Effector memory CD8-positive, alpha-beta T cell (primary cell): Measurements from ENCODE around the gene KMT5B.

Source experiments
- ATAC-seq: fragments of 150-1000 bp; cut with Tn5 transposase; replicated peaks from 2 replicates; pipeline ENCODE4 v1.10.0; 2021; ENCODE audit warnings: mild to moderate bottlenecking, moderate library complexity
- DNase-seq, 3 experiments: peaks; one replicate each; pipeline ENCODE4 v3.0.0; 2021
- H3K27ac Mint-ChIP-seq, 2 donors: one replicate each; pipeline ENCODE4 v1.8.0; 2022; ENCODE audit warnings: mild to moderate bottlenecking in 2 of 2, mixed read lengths in 2 of 2, moderate library complexity in 2 of 2
- H3K27me3 Mint-ChIP-seq, 2 donors: one replicate each; pipeline ENCODE4 v1.8.0; 2022; ENCODE audit warnings: mixed read lengths in 2 of 2
- H3K36me3 Mint-ChIP-seq: one replicate; pipeline ENCODE4 v1.8.0; 2022; ENCODE audit warnings: mild to moderate bottlenecking, moderate library complexity, mixed read lengths; ENCODE audit not compliant: insufficient read depth
- H3K4me1 Mint-ChIP-seq, 2 donors: one replicate each; pipeline ENCODE4 v1.8.0; 2022; ENCODE audit warnings: low read depth in 2 of 2, mixed read lengths in 2 of 2
- H3K4me3 Mint-ChIP-seq, 2 donors: one replicate each; pipeline ENCODE4 v1.8.0; 2022; ENCODE audit warnings: mild to moderate bottlenecking in 2 of 2, mixed read lengths in 2 of 2, moderate library complexity in 2 of 2
- H3K9me3 Mint-ChIP-seq, 2 donors: one replicate each; pipeline ENCODE4 v1.8.0; 2022; ENCODE audit warnings: mixed read lengths in 2 of 2

The KMT5B gene

DNA sequence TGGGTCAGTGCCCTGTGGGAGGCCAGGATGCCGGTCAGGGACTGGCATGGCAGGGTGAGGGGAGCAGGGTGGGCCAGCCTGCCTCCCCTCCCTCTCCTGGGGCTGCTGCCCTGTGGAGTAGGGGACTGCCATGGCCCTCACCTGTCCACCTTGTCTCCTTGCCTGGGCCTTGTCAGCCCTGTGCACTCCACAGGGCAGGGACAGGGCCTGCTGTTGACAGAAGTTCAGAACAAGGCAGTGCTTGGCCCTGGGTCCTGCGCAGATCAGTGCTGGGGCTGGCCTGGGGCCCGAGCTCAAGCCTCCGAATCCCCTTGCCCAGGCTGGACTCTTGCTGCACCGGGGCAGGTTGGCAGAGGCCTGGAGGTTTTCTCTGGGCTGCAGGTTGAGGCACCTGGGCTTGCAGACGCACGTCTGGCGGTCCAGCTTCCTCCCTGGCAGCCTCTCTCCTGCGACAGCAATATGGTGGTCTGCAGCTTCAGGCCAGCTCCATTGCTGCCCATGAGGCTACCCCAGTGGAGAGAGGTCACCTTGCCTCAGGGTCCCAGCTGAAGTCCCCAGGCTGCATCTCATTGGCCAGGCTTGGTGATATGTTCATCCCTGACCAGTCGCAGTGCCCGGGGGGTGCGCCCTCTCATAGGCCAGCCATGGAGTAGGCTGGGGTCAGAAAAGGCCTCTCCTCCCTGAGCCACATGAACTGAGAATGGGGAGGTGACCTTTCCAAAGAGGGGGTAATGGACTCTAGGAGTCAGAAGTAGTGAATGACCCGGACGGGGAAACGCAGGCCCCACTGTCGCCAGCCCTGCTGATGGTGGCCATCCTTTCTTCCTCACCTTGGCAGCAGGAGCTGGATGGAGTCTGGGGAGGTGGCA is 70.4 kb downstream of the KMT5B start:
- Mint-ChIP-seq H3K36me3 (no peaks in the 10 kb centered on the region), H3K27me3 (no peaks in the 10 kb centered on the region), H3K27ac (peak overlapping the region in 1 of 2 donors; percentile 38), H3K9me3 (no peaks in the 10 kb centered on the region), H3K4me3 (peak overlapping the region in 1 of 2 donors; percentile 57), H3K4me1 (peaks cover 4 to 13% of the 10 kb centered on the region in 2 donors)
- ATAC-seq = peak; percentile 7
- DNase-seq = no peak

DNA sequence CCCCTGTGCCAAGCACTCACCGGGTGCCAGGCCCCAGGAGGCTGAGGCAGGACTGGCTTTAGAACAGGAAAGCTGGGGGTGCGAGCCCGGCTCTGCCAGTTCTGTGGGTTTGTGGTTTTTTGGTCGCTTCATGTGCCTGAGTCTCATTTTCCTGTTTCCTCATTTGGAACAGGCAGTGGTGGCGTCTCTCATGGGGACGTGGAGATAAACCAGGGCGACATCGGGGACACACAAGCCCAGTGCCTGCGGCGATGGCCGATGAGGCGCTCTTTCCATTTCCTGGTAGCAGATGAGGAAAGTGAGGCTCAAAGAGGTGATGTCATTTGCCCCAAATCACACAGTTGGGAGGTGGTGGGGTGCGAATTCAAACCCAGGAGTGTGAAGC is 71.1 kb downstream of the KMT5B start:
- Mint-ChIP-seq H3K9me3 (no peaks in the 10 kb centered on the region), H3K4me1 (peaks cover 4 to 13% of the 10 kb centered on the region in 2 donors), H3K27ac (peak overlapping the region; percentile 22 to 38), H3K4me3 (peak overlapping the region in 1 of 2 donors; percentile 57), H3K36me3 (no peaks in the 10 kb centered on the region), H3K27me3 (no peaks in the 10 kb centered on the region)
- peak in 1 of 3 experiments; percentile 7 for DNase-seq
- peak; percentile 59 for ATAC-seq

DNA sequence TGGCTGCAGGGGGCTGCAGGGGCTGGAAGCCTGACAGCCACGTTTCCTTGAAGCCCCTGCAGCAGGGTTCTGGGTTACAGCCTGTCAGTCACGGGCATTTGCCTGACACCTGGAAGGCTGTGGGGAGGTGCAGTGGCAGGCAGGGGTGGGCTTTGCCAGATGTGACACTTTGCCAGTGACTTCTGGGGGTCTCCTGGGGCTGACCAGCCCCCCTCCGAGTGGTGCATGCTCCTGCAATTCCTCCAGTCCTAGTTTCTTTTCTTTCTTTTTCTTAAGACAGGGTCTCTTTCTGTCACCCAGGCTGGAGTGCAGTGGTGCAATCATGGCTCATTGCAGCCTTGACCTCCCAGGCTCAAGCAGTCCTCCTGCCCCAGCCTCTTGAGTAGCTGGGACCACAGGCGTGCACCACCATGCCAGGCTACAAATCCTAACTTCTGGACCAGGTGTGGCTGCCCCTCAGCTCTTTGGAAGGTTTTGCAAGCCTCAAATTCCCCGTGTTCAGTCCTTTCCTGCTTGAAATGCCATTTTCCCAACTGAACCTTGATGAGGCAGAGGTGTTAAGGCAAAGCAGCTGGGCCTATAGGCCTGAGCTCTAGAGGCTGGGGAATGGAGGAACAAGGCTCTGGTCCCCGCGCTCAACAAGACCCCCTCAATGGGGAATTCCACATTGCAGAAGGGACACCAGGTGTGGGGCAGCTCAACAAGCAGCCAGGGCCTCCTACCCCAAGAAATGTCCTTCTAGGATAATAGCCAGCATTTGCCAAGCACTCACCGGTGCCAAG is 71.7 kb downstream of the KMT5B start:
- H3K4me3 Mint-ChIP-seq = peak overlapping the region in 1 of 2 donors; percentile 57
- no peaks in the 10 kb centered on the region for H3K9me3 Mint-ChIP-seq
- peak overlapping the region; percentile 22 to 38 for H3K27ac Mint-ChIP-seq
- peaks cover 4 to 13% of the 10 kb centered on the region in 2 donors for H3K4me1 Mint-ChIP-seq
- H3K36me3 Mint-ChIP-seq = no peaks in the 10 kb centered on the region
- no peak for DNase-seq
- H3K27me3 Mint-ChIP-seq = no peaks in the 10 kb centered on the region
- ATAC-seq = no peak

DNA sequence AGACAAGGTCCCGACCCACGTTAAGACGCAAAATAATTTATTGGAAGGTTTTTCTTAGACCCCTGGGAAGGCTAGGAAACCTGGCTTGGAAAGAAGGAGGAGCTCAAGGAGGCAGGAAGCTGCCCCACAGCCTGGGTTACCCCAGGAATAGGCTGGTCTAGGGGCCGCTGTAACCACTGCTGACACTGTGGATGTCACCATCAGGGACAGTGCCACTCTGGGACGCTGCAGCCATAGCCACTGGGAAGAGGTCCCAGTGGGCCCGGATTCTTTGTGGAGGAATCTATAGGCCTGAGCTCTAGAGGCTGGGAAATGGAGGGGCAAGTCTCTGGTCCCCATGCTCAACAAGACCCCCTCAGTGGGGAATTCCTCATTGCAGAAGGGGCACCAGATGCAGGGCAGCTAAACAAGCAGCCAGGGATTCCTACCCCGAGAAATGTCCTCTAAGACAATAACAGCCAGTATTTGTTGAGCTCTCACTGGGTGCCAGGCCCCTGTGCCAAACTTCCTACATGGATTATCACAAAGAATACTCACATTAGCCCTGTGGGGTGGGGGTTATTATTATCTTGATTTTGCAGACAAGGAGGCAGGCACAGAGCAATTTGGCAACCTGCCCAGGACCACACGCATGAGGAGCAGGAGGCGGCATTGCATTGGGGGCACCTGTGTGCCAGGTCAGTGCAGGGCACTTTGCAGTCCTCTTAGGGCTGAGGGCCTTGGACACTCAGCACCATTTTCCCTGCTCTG is 72.4 kb downstream of the KMT5B start:
- Mint-ChIP-seq H3K4me3 (no peak overlapping the region), H3K36me3 (no peaks in the 10 kb centered on the region), H3K9me3 (no peaks in the 10 kb centered on the region), H3K4me1 (peaks cover 4 to 13% of the 10 kb centered on the region in 2 donors), H3K27me3 (no peaks in the 10 kb centered on the region), H3K27ac (no peak overlapping the region)
- DNase-seq = no peak
- no peak for ATAC-seq

DNA sequence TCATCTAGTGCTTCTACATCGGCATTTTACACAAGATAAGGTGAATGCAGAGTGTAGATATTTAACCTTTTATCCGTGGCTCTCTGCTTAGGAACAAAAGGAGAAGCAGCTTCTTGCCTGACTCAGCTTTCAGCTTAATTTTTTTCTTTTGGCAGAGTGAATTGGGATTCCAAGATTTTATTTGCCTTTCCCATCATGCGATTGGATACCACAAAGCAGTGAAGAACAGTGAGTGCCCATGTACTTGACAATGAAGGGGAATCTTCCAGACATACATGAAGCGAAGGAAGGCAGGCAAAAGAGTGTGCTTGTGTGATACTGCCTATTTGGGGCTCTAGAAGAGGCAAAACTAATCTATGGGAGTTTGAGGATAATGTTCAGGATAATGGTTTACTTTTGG is 74.9 kb downstream of the KMT5B start:
- ATAC-seq (no peak), DNase-seq (no peak)
- Mint-ChIP-seq H3K4me1 (peaks cover 4 to 13% of the 10 kb centered on the region in 2 donors), H3K9me3 (no peaks in the 10 kb centered on the region), H3K4me3 (no peak overlapping the region), H3K36me3 (no peaks in the 10 kb centered on the region), H3K27me3 (no peaks in the 10 kb centered on the region), H3K27ac (peak overlapping the region in 1 of 2 donors; percentile 14)

DNA sequence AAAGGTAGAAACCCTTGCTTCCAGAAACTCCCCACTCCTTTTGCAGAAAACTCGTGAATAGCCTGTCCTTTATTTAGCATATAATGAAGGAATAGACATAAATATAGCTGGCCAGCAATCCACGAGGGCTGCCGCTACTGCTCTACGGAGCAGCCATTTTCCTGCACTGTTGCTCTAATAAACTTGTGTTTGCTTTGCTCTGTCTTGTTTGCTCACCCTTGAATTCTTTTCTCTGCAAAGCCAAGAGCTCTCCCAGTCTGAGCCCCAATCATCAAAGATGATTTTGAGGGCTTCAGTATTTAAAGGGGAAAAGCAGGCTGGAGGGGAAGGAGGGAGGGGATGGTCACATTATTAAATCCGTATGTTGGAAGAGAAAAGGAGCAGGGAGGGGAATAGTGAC is 75.3 kb downstream of the KMT5B start:
- Mint-ChIP-seq H3K4me3 (no peak overlapping the region), H3K27ac (peak overlapping the region in 1 of 2 donors; percentile 14), H3K27me3 (no peaks in the 10 kb centered on the region), H3K4me1 (peaks cover 4 to 13% of the 10 kb centered on the region in 2 donors), H3K36me3 (no peaks in the 10 kb centered on the region), H3K9me3 (peaks cover 0 to under 1% of the 10 kb centered on the region in 2 donors)
- DNase-seq (no peak), ATAC-seq (no peak)

DNA sequence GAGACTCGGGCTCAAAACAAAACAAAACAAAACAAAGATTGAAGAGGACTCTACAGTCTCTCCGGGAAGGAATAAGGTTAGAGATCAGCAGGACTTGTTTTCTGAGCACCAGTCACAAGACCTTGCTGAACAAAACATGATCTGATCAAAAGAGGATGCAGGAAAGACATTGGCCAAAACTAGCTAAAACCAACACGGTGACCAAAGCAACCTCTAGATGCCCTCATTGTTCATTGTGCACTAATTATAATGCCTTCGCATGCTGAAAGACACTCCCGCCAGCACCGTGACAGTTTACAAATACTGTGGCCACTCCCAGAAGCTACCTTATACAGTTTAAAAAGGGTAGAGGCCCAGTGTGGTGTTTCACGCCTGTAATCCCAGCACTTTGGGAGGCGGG is 76.2 kb downstream of the KMT5B start:
- no peak overlapping the region for H3K4me3 Mint-ChIP-seq
- DNase-seq (no peak), ATAC-seq (no peak)
- H3K9me3 Mint-ChIP-seq = peaks cover 7 to 9% of the 10 kb centered on the region in 2 donors
- H3K27me3 Mint-ChIP-seq = no peaks in the 10 kb centered on the region
- H3K4me1 Mint-ChIP-seq = peaks cover 6 to 7% of the 10 kb centered on the region in 2 donors
- no peak overlapping the region for H3K27ac Mint-ChIP-seq
- H3K36me3 Mint-ChIP-seq = no peaks in the 10 kb centered on the region

DNA sequence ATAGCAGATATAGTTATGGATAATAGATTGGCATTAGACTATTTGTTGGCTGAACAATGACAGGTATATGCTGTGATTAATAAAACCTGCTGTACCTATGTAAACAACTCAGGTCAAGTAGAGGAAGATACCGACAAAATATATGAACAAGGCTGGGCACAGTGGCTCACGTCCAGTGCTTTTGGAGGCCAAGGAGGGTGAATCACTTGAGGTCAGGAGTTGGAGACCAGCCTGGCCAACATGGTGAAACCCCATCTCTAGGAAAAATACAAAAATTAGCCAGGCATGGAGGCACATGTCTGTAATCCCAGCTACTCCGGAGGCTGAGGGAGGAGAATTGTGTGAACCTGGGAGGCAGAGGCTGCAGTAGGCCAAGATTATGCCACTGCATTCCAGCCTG is 77.9 kb downstream of the KMT5B start:
- DNase-seq (no peak), ATAC-seq (no peak)
- Mint-ChIP-seq H3K27me3 (peaks cover 0 to under 1% of the 10 kb centered on the region in 2 donors), H3K27ac (no peak overlapping the region), H3K4me1 (peaks cover 0 to 3% of the 10 kb centered on the region in 2 donors), H3K4me3 (no peak overlapping the region), H3K36me3 (no peaks in the 10 kb centered on the region), H3K9me3 (peaks cover 7 to 9% of the 10 kb centered on the region in 2 donors)

DNA sequence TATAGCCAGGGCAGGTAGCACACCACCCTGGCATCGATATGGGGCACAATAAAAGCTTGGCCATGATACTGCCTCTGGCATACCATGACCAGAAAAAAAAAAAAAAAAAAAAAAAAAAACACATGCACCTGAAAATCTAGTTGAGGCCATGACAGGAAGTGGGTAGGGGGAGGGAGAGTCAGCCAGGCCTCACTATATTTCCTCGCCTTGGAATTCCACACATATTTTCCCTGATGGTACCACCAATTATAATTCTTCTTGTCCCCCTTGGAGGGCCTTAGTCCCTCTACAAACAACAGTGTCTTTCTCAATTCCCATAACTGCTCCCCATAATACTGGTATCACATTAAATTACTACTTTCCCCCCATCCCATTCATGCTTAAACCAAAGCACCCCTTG is 79.3 kb downstream of the KMT5B start:
- H3K4me3 Mint-ChIP-seq = no peak overlapping the region
- peaks cover 0 to 3% of the 10 kb centered on the region in 2 donors for H3K4me1 Mint-ChIP-seq

DNA sequence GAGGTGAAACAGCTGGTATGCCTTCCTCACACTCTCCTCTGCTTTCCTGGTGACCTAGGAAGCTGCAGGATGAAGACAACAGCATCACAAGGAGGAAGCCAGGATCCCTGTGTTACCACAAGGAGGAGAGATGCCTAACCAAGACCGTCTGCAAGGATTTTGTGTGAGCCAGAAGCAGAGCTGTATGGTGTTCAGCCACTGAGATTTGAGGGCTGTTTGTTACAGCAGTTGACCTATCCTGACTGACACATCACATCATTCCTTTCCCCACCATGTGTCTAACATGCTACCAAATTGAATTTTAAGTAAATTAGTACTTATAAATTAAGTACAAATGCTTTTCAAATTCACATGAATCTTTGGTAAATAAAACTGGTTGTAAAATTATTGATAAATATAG is 83.0 kb downstream of the KMT5B start:
- Mint-ChIP-seq H3K4me1 (peaks cover 0 to 3% of the 10 kb centered on the region in 2 donors), H3K4me3 (no peak overlapping the region), H3K27ac (no peak overlapping the region), H3K27me3 (peaks cover 12 to 17% of the 10 kb centered on the region in 2 donors), H3K36me3 (peaks cover 5% of the 10 kb centered on the region), H3K9me3 (peaks cover 7 to 9% of the 10 kb centered on the region in 2 donors)
- DNase-seq = no peak
- no peak for ATAC-seq

More for the DNA sequence above, 79.3 kb downstream of the KMT5B start:
- Mint-ChIP-seq H3K36me3 (no peaks in the 10 kb centered on the region), H3K27ac (no peak overlapping the region), H3K27me3 (peaks cover 12 to 15% of the 10 kb centered on the region in 2 donors), H3K9me3 (peaks cover 7 to 9% of the 10 kb centered on the region in 2 donors)
- no peak for ATAC-seq
- DNase-seq = no peak

DNA sequence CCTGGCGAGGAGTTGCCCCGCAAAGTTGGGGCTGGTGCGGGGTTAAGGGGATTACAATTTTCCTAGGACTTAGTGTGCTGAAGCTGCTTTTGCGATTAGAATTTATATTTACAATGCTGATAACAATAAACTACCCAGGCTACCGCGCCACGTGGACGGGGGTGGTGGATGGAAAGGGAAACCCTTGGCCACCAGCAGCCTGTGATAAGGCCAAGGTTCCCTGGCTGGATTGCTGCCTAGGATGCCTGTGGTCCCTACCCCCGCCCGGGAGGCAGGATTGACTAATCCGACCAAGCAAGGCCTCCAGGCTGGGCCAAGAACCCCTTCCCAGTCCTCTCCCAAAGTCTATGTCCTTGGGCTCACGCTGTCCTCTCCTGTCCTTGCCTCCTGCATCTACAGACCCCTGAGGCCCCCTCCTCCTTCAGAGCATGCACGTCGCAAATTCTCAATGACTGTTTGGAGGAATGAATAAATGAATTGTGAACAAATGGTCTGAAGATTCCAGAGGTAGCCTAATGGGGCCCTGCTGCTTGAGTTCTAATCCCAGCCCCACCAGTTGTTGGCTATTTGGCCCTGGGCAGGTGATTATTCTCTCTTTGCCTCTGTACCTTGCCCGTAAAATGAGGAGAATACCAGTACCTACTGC is 84.3 kb downstream of the KMT5B start:
- DNase-seq (no peak), ATAC-seq (no peak)
- peaks cover 5% of the 10 kb centered on the region for H3K36me3 Mint-ChIP-seq
- peaks cover 12 to 17% of the 10 kb centered on the region in 2 donors for H3K27me3 Mint-ChIP-seq
- H3K27ac Mint-ChIP-seq = no peak overlapping the region
- peaks cover 0 to 3% of the 10 kb centered on the region in 2 donors for H3K4me1 Mint-ChIP-seq
- H3K9me3 Mint-ChIP-seq = peaks cover 7 to 9% of the 10 kb centered on the region in 2 donors
- H3K4me3 Mint-ChIP-seq = no peak overlapping the region

DNA sequence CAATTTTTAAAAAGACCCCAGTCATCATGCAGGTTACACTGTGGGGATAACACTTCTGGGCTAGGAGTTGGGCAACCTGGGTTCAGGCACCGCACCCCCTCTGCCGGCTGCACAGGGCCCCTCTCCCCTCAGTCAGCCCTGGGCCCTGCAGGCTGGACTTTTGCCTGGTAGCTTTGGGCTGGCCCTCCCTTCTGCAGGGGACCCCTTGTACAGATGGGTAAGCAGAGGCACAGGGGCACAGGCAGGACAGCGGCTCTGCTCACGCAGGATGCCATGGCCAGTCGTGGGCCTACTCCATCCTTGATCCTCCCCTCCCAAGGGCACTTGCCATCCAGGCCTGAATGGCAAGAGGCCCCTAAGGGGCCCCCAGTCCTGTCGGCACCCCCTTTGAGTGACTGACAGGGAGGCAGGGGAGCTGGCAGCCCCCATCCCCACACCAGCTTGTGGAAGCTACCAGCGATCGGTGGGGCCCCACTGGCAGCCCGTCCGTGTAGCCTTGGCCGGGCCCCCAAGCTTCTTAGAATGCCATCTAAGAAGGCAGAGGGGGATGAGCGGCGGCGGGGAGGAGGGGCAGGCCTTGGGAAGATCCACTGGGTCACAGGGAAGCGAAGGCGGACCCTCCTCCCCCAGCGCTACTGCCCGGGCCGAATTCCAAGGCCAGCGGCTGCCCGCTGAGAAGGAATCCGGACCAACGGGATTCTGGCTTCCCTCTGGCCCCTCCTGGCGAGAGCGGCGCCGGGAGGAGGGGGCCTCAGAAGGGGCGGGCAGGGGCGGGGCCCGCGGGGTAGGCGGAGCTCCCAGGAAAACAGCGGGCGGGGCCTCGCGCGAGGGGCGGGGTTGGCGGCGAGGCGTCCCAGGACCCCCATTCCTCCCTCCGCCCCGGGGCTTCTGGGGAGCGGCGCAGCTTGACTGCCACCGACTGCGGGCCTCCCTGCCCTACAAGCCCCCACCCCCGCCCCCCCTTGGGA is 85.1 kb downstream of the KMT5B start:
- peaks cover 5% of the 10 kb centered on the region for H3K36me3 Mint-ChIP-seq
- peaks cover 7 to 9% of the 10 kb centered on the region in 2 donors for H3K9me3 Mint-ChIP-seq
- H3K4me1 Mint-ChIP-seq = peaks cover 0 to 3% of the 10 kb centered on the region in 2 donors
- H3K27ac Mint-ChIP-seq = no peak overlapping the region
- ATAC-seq (no peak), DNase-seq (no peak)
- H3K4me3 Mint-ChIP-seq = no peak overlapping the region
- peaks cover 12 to 17% of the 10 kb centered on the region in 2 donors for H3K27me3 Mint-ChIP-seq
